Spinal cord (tissue), 10 donors: ENCODE data around the gene KDM6A. TPM values are rescaled to one million over a fixed set of nuclear protein-coding genes. Genes with fewer than 3 reads are reported as not detected.
"Not testable (repeated sequence)": the region's sequence is repeated elsewhere in the genome, so short reads cannot be mapped to it uniquely, and the experiment has no call there.

Source experiments
- DNase-seq, 6 donors: peaks; one replicate each; pipeline versions ENCODE4 v3.0.0 to v3.0.0-alpha.2; 2013 to 2015; ENCODE audit warnings: low spot score in 6 of 6, low read depth in 4 of 6
- H3K27ac ChIP-seq: one replicate; pipeline ENCODE4 v1.5.1; 2013; ENCODE audit warnings: low read depth, low read length, control low read depth
- H3K27me3 ChIP-seq: one replicate; pipeline ENCODE4 v1.6.1; 2013; ENCODE audit warnings: low read length; ENCODE audit not compliant: control insufficient read depth, insufficient read depth
- H3K36me3 ChIP-seq: one replicate; pipeline ENCODE4 v1.6.1; 2013; ENCODE audit warnings: low read length; ENCODE audit not compliant: control insufficient read depth, insufficient read depth
- H3K4me1 ChIP-seq: one replicate; pipeline ENCODE4 v1.6.1; 2013; ENCODE audit warnings: low read length; ENCODE audit not compliant: control insufficient read depth, insufficient read depth
- H3K4me3 ChIP-seq: one replicate; pipeline ENCODE4 v1.5.1; 2013; ENCODE audit warnings: low read depth, low read length, control low read depth
- H3K9me3 ChIP-seq: one replicate; pipeline ENCODE4 v1.6.1; 2013; ENCODE audit warnings: low read length; ENCODE audit not compliant: control insufficient read depth, insufficient read depth
- WGBS: methylation state at CpG from one replicate; pipeline ENCODE4 v1.1.5; 2013; ENCODE audit warnings: missing lambda C conversion rate; ENCODE audit not compliant: insufficient coverage; 5-methylcytosine and 5-hydroxymethylcytosine counted together
- polyA plus RNA-seq, 2 donors: library from polyadenylated mRNA; unstranded; fragments of 120-200 nt; gene quantifications; one replicate each; pipeline ENCODE4 v1.2.1, GENCODE V29; 2013; ENCODE audit not compliant: insufficient read length in 2 of 2
- total RNA-seq, 2 donors: library from RNA; depleted of rRNA in 1 of 2; stranded (reverse); fragments of 120-200 nt in 1 of 2; fragments of >200 nt in 1 of 2; gene quantifications; one replicate each; pipeline versions ENCODE4 v1.2.3 to v1.2.4, GENCODE V29; 2013 to 2014
- donor health status: healthy.

The KDM6A gene
- total and polyA plus RNA-seq, 4 donors, result 17.4 to 62.8 (median 25.4) TPM

GRCh38 chrX:44903107-44903506, 30.1 kb downstream of the KDM6A start:
- H3K4me3 ChIP-seq, result no peak overlapping the region
- DNase-seq, result no peak
- H3K9me3 ChIP-seq, result no peaks in the 10 kb centered on the region
- no peaks in the 10 kb centered on the region for H3K27me3 ChIP-seq
- no peaks in the 10 kb centered on the region for H3K36me3 ChIP-seq
- H3K27ac ChIP-seq, result no peak overlapping the region
- WGBS, result no CpG with 5 or more reads among the region's 4 CpGs
- H3K4me1 ChIP-seq, result no peaks in the 10 kb centered on the region

GRCh38 chrX:44903830-44904530, 31.0 kb downstream of the KDM6A start:
- WGBS, result no CpG with 5 or more reads among the region's 4 CpGs
- no peaks in the 10 kb centered on the region for H3K4me1 ChIP-seq
- H3K9me3 ChIP-seq, result no peaks in the 10 kb centered on the region
- H3K4me3 ChIP-seq, result no peak overlapping the region
- H3K27ac ChIP-seq, result no peak overlapping the region
- no peaks in the 10 kb centered on the region for H3K36me3 ChIP-seq
- no peak for DNase-seq
- no peaks in the 10 kb centered on the region for H3K27me3 ChIP-seq

GRCh38 chrX:44904542-44905115, 31.6 kb downstream of the KDM6A start:
- H3K4me1 ChIP-seq, result no peaks in the 10 kb centered on the region
- no peaks in the 10 kb centered on the region for H3K27me3 ChIP-seq
- peak in 2 of 6 donors; percentile 18 to 20 for DNase-seq
- H3K4me3 ChIP-seq, result no peak overlapping the region
- no peak overlapping the region for H3K27ac ChIP-seq
- no peaks in the 10 kb centered on the region for H3K9me3 ChIP-seq
- WGBS, result no CpG with 5 or more reads among the region's 4 CpGs
- H3K36me3 ChIP-seq, result no peaks in the 10 kb centered on the region

- no CpG with 5 or more reads among the region's 3 CpGs for WGBS
- Histone ChIP-seq H3K4me1 (no peaks in the 10 kb centered on the region), H3K27me3 (no peaks in the 10 kb centered on the region), H3K27ac (no peak overlapping the region), H3K4me3 (no peak overlapping the region), H3K36me3 (no peaks in the 10 kb centered on the region), H3K9me3 (no peaks in the 10 kb centered on the region)
- no peak for DNase-seq
Observed at GRCh38 chrX:44906041-44906440, 33.1 kb downstream of the KDM6A start.

- no peak for DNase-seq
- Histone ChIP-seq H3K27ac (no peak overlapping the region), H3K27me3 (no peaks in the 10 kb centered on the region), H3K4me1 (no peaks in the 10 kb centered on the region), H3K36me3 (peaks cover under 1% of the 10 kb centered on the region), H3K9me3 (no peaks in the 10 kb centered on the region), H3K4me3 (no peak overlapping the region)
- 100% methylated on average over 3 of the region's 6 CpGs for WGBS
Observed at GRCh38 chrX:44906542-44906941, 33.6 kb downstream of the KDM6A start.

GRCh38 chrX:44908153-44908552, 35.2 kb downstream of the KDM6A start:
- Histone ChIP-seq H3K27ac (no peak overlapping the region), H3K4me1 (no peaks in the 10 kb centered on the region), H3K9me3 (no peaks in the 10 kb centered on the region), H3K27me3 (no peaks in the 10 kb centered on the region), H3K4me3 (no peak overlapping the region), H3K36me3 (peaks cover 4% of the 10 kb centered on the region)
- no peak for DNase-seq
- 71% methylated on average over 3 of the region's 3 CpGs for WGBS

- no CpG with 5 or more reads among the region's 3 CpGs for WGBS
- H3K4me1 ChIP-seq, result no peaks in the 10 kb centered on the region
Observed at GRCh38 chrX:44908827-44909226, 35.8 kb downstream of the KDM6A start.

GRCh38 chrX:44910508-44910907, 37.5 kb downstream of the KDM6A start:
- not testable (repeated sequence) for H3K27me3 ChIP-seq, H3K9me3 ChIP-seq, H3K36me3 ChIP-seq, H3K4me3 ChIP-seq, H3K27ac ChIP-seq, DNase-seq, H3K4me1 ChIP-seq
- no CpG with 5 or more reads among the region's 4 CpGs for WGBS

More at GRCh38 chrX:44908827-44909226, 35.8 kb downstream of the KDM6A start:
- Histone ChIP-seq H3K27ac (no peak overlapping the region), H3K27me3 (no peaks in the 10 kb centered on the region), H3K4me3 (no peak overlapping the region), H3K36me3 (peaks cover 4% of the 10 kb centered on the region), H3K9me3 (no peaks in the 10 kb centered on the region)
- DNase-seq, result no peak

GRCh38 chrX:44911074-44911600, 38.1 kb downstream of the KDM6A start:
- H3K36me3 ChIP-seq, H3K4me3 ChIP-seq, H3K27ac ChIP-seq, DNase-seq, H3K4me1 ChIP-seq, H3K9me3 ChIP-seq, H3K27me3 ChIP-seq: not testable (repeated sequence)
- 98% methylated on average over 16 of the region's 45 CpGs for WGBS
